HCT116 (cell line): Measurements from ENCODE around the gene TWF2. TPM values are rescaled to one million over a fixed set of nuclear protein-coding genes. Genes with fewer than 3 reads are reported as not detected.

Experiments
- ATAC-seq: fragments of 200-7000 bp; cut with Tn5 transposase; 2 replicates; pipeline ENCODE4 v1.9.1; 2020; ENCODE audit warnings: mild to moderate bottlenecking, moderate library complexity
- Bru-seq: library from RNA; stranded (reverse); fragments of 400-500 nt; gene quantifications from one replicate; lab custom pipeline; 2021; lab: Mats Ljungman, UMichigan
- BruChase-seq, 2 experiments: library from RNA; stranded (reverse); fragments of 400-500 nt; gene quantifications; one replicate each; lab custom pipeline; 2021; lab: Mats Ljungman, UMichigan
- BruUV-seq: library from RNA; stranded (reverse); fragments of 400-500 nt; replicated peaks from 2 replicates; lab custom pipeline; 2021; lab: Mats Ljungman, UMichigan
- CTCF ChIA-PET: fragments of 300-600 bp; sonication (Branson Sonifier 250); formaldehyde crosslinking; loops from one replicate; lab custom pipeline; 2021; ENCODE audit warnings: antibody characterized with exemption; lab: Charles Lee
- POLR2A ChIA-PET: fragments of 300-600, 350-600 bp; sonication (Branson Sonifier 250); formaldehyde crosslinking; loops from one replicate; lab custom pipeline; 2021; ENCODE audit warnings: antibody characterized with exemption; lab: Charles Lee
- RAD21 ChIA-PET, 2 experiments: fragments of 300-600 bp; sonication (Branson Sonifier 250); formaldehyde crosslinking; loops; one replicate each; lab custom pipeline; 2023; ENCODE audit warnings: low total read pairs in 2 of 2; ENCODE audit not compliant: uncharacterized antibody in 2 of 2, unreplicated experiment in 2 of 2, low non-redundant PET in 1 of 2; lab: Charles Lee
- DNase-seq: peaks from one replicate; pipeline ENCODE4 v3.0.0-alpha.2; 2010; ENCODE audit warnings: low read depth, low spot score
- H2AFZ ChIP-seq: fragments of 200-600 bp; shearing (Covaris generic), sonication (generic); 2 replicates; pipeline ENCODE4 v1.6.1; 2017; ENCODE audit warnings: low read depth, mixed run types, mixed read lengths, antibody characterized with exemption, low read length; ENCODE audit not compliant: poor library complexity, severe bottlenecking
- H3K27ac ChIP-seq: 2 replicates; pipeline ENCODE4 v1.5.1; 2012; ENCODE audit warnings: low read depth, low read length
- H3K27me3 ChIP-seq: fragments of 200-600 bp; sonication (generic); 2 replicates; pipeline ENCODE4 v1.6.1; 2016; ENCODE audit warnings: mixed run types, low read length, mixed read lengths; ENCODE audit not compliant: insufficient read depth
- H3K36me3 ChIP-seq, 2 experiments: fragments of 200-500 bp in 1 of 2; fragments of 200-600 bp in 1 of 2; sonication (Bioruptor generic) in 1 of 2; sonication (generic) in 1 of 2; 2 replicates each; pipeline versions ENCODE4 v1.5.1 to v1.6.1; 2014 to 2016; ENCODE audit warnings: low read length in 2 of 2, inconsistent platforms in 1 of 2, mixed read lengths in 1 of 2, mixed run types in 1 of 2; ENCODE audit not compliant: insufficient read depth in 2 of 2, control insufficient read depth in 1 of 2
- H3K4me1 ChIP-seq, 2 experiments: fragments of 200-600 bp in 1 of 2; sonication (generic) in 1 of 2; 2 replicates each; pipeline versions ENCODE4 v1.5.1 to v1.6.1; 2012 to 2017; ENCODE audit warnings: low read length in 2 of 2, inconsistent platforms in 1 of 2, mild to moderate bottlenecking in 1 of 2, mixed read lengths in 1 of 2, mixed run types in 1 of 2, moderate library complexity in 1 of 2; ENCODE audit not compliant: insufficient read depth in 2 of 2, control insufficient read depth in 1 of 2
- H3K4me2 ChIP-seq: fragments of 200-600 bp; sonication (generic); 2 replicates; pipeline ENCODE4 v1.6.1; 2017; ENCODE audit warnings: mixed run types, low read length, mixed read lengths
- H3K4me3 ChIP-seq, 2 experiments: fragments of 200-600 bp in 1 of 2; sonication (generic) in 1 of 2; replicated peaks in 1 of 2; 2 replicates each; pipeline ENCODE4 v1.5.1; 2011 to 2016; ENCODE audit warnings: low read length in 2 of 2, control low read depth in 1 of 2, low read depth in 1 of 2, mild to moderate bottlenecking in 1 of 2, mixed read lengths in 1 of 2, mixed run types in 1 of 2
- H3K79me2 ChIP-seq: fragments of 200-600 bp; sonication (generic); 2 replicates; pipeline ENCODE4 v1.6.1; 2017; ENCODE audit warnings: mild to moderate bottlenecking, mixed run types, low read length, moderate library complexity, mixed read lengths; ENCODE audit not compliant: insufficient read depth
- H3K9ac ChIP-seq: fragments of 200-600 bp; sonication (generic); 2 replicates; pipeline ENCODE4 v1.6.1; 2016; ENCODE audit warnings: low read length, mixed read lengths
- H3K9me2 ChIP-seq: fragments of 200-600 bp; sonication (generic), shearing (Covaris generic); 2 replicates; pipeline ENCODE4 v1.6.1; 2017; ENCODE audit warnings: mixed run types, mild to moderate bottlenecking, moderate library complexity; ENCODE audit not compliant: insufficient read depth
- H3K9me3 ChIP-seq, 2 experiments: fragments of 200-500 bp in 1 of 2; fragments of 200-600 bp in 1 of 2; sonication (Bioruptor generic) in 1 of 2; sonication (generic) in 1 of 2; 2 replicates each; pipeline ENCODE4 v1.6.1; 2014 to 2017; ENCODE audit warnings: low read length in 2 of 2, mixed read lengths in 2 of 2, inconsistent platforms in 1 of 2, low read depth in 1 of 2, mild to moderate bottlenecking in 1 of 2, mixed run types in 1 of 2, moderate library complexity in 1 of 2; ENCODE audit not compliant: control insufficient read depth in 1 of 2, insufficient read depth in 1 of 2
- H4K20me1 ChIP-seq: fragments of 200-600 bp; sonication (generic), shearing (Covaris generic); 2 replicates; pipeline ENCODE4 v1.6.1; 2017; ENCODE audit warnings: mixed run types, mild to moderate bottlenecking, moderate library complexity; ENCODE audit not compliant: insufficient read depth
- MAX ChIP-seq: IDR thresholded peaks from 2 replicates; pipeline ENCODE4 v1.6.1; 2012
- POLR2A ChIP-seq: IDR thresholded peaks from 2 replicates; pipeline ENCODE4 v1.7.0; 2011; ENCODE audit warnings: borderline replicate concordance; ENCODE audit not compliant: insufficient read depth, insufficient read length; ENCODE audit errors: extremely low read depth
- POLR2AphosphoS5 ChIP-seq: IDR thresholded peaks from 2 replicates; pipeline ENCODE4 v1.6.1; 2011; ENCODE audit warnings: mild to moderate bottlenecking, low read depth, low read length, moderate library complexity
- YY1 ChIP-seq: IDR thresholded peaks from 2 replicates; pipeline ENCODE4 v1.6.1; 2011; ENCODE audit warnings: low read length, low read depth, moderate library complexity, mild to moderate bottlenecking; ENCODE audit not compliant: insufficient replicate concordance; ENCODE audit errors: extremely low read depth
- ZFX ChIP-seq: fragments of 450-650 bp; IDR thresholded peaks from 2 replicates; pipeline ENCODE4 v1.6.1; 2017
- ZNF274 ChIP-seq: fragments of 200-500 bp; sonication (Bioruptor generic); IDR thresholded peaks from 2 replicates; pipeline ENCODE4 v1.6.1; 2014; ENCODE audit warnings: mild to moderate bottlenecking, low read depth, low read length, inconsistent platforms
- intact Hi-C: fragments of 100-400 bp; cut with micrococcal nuclease; formaldehyde crosslinking; loops from 2 replicates; pipeline ENCODE4 v1.10.0; 2022
- long read RNA-seq: library from polyadenylated mRNA; unstranded; transcript quantifications from one replicate; pipeline ENCODE4 v2.0.0, GENCODE V29; 2021; ENCODE audit not compliant: unreplicated experiment
- polyA plus RNA-seq: library from polyadenylated mRNA; unstranded; fragments of >200 nt; gene quantifications from 2 replicates; pipeline ENCODE4 v1.2.1, GENCODE V29; 2012; ENCODE audit warnings: missing spikeins
- total RNA-seq: library from RNA; stranded (reverse); gene quantifications from one replicate; pipeline ENCODE4 v1.2.1, GENCODE V29; 2021; ENCODE audit not compliant: unreplicated experiment
- TF ChIP-seq, protein P1 (sequence below), 3 experiments: fragments of 200-600 bp in 1 of 3; sonication (generic) in 1 of 3; IDR thresholded peaks in 2 of 3; conservative IDR thresholded peaks in 1 of 3; 2 replicates each; pipeline ENCODE4 v1.5.1; 2012 to 2017; ENCODE audit warnings: low read depth in 2 of 3, low read length in 2 of 3, antibody characterized with exemption in 1 of 3, borderline replicate concordance in 1 of 3, control low read depth in 1 of 3, mild to moderate bottlenecking in 1 of 3, mixed read lengths in 1 of 3, mixed run types in 1 of 3, moderate library complexity in 1 of 3; ENCODE audit not compliant: insufficient read depth in 1 of 3

TWF2 gene
- total RNA-seq: 100 TPM
- 139 and 142 TPM in 2 replicates for polyA plus RNA-seq
- Bru-seq, nascent RNA: percentile 68 among the genes with signal in this experiment
- percentile 81 among the genes with signal in this experiment for BruChase-seq, experiment 1, labeled RNA remaining after a 6-hour chase
- BruChase-seq, experiment 2, labeled RNA remaining after a 2-hour chase: percentile 72 among the genes with signal in this experiment
- long read RNA-seq, transcript TWF2-201 (9 exons, 1,718 nt): major isoform, 144 of 197 reads
- long read RNA-seq, partial matches to known transcripts: 27 of 197 reads
- long read RNA-seq, other reads (novel, unspliced or antisense): 26 of 197 reads

DNA sequence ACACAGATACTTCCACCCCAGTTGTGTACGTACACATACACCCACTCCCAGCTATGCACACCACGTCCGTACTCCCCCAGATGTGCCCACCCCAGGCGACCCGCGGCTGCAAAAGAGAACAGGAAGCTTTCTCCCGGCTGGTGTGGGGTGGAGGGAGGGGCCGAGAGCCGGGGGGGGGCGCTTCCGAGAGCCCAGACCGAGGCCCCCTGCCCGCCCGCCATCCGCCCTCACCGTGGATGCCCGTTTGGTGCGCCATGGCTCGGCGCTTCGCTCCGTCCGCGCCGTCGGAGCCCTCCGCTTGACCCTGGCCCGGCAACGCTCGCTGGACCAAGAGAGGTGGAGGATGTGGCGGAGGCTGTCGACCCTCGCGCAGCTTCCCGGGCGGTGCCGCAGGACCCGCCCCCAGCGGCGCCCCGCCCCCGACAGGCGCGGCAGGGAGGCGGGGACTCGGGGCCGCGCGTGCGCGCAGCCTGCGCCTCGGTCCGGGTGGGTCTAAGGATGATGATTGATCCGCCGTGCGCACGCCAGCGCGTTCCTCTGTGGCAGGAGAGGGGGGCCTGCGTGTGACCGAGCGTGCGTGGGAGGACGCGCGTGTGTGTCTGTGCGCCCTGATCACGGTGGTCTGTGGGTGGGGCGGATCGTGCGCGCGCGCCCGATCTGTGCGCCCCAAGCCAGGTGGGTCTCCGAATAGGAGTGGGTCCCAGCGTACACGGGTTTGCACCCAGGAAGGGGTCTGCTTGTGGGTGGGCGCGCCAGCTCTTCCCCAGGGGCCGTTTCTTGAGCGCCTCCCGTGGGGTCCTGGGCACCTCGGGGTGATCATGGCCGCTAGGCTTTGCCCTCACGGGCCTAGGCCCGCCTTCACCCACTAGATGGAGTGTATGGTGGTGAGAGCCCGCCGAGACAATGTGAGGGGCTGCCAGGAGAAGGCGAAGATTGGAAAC lies at the start of gene TWF2:
Gene TWF2, minus strand, starts transcription at position 398 of the 941 bp plus-strand sequence. Its CDS starts 142 bp downstream, at position 256.
- intact Hi-C loops: loop anchor here (2.0 kb wide), 1 partner anchor 38 kb away; no protein-coding TSS in a partner anchor
- Histone ChIP-seq H4K20me1 (no peaks in the 10 kb centered on the region), H3K9ac (peak within 1 kb of the TSS; percentile 87), H3K9me2 (no peaks in the 10 kb centered on the region), H2AFZ (no peak within 1 kb of the TSS), H3K36me3 (no peaks in the 10 kb centered on the region; a peak in 1 of 4 replicates), H3K27ac (peak within 1 kb of the TSS; percentile 98), H3K9me3 (peaks cover 0 to 4% of the 10 kb centered on the region in 2 experiments; a peak in 1 of 4 replicates), H3K79me2 (peaks cover 29% of the 10 kb centered on the region), H3K4me1 (peaks cover 38 to 47% of the 10 kb centered on the region in 2 experiments), H3K27me3 (no peaks in the 10 kb centered on the region), H3K4me3 (peak within 1 kb of the TSS; percentile 87 to 93), H3K4me2 (peak within 1 kb of the TSS; percentile 84)
- ChIA-PET POLR2A (interaction anchor here (1.0 to 2.6 kb wide), 3 partner anchors 40 to 100 kb away, joined by 3 to 11 read pairs (median 3); partner anchors contain the start of gene WDR82), RAD21 (interaction anchor here in 1 of 2 experiments (0.7 to 0.8 kb wide), 2 partner anchors 18 to 1472 kb away, joined by 3 read pairs; no protein-coding TSS in a partner anchor), CTCF (interaction anchor here (1.1 to 3.1 kb wide), 2 partner anchors 19 to 207 kb away, joined by 3 to 18 read pairs; no protein-coding TSS in a partner anchor)
- ATAC-seq (peak; percentile 76), DNase-seq (peak; percentile 31)
- BruUV-seq: TSS peak; percentile 86
- TF ChIP-seq, protein P1, sequence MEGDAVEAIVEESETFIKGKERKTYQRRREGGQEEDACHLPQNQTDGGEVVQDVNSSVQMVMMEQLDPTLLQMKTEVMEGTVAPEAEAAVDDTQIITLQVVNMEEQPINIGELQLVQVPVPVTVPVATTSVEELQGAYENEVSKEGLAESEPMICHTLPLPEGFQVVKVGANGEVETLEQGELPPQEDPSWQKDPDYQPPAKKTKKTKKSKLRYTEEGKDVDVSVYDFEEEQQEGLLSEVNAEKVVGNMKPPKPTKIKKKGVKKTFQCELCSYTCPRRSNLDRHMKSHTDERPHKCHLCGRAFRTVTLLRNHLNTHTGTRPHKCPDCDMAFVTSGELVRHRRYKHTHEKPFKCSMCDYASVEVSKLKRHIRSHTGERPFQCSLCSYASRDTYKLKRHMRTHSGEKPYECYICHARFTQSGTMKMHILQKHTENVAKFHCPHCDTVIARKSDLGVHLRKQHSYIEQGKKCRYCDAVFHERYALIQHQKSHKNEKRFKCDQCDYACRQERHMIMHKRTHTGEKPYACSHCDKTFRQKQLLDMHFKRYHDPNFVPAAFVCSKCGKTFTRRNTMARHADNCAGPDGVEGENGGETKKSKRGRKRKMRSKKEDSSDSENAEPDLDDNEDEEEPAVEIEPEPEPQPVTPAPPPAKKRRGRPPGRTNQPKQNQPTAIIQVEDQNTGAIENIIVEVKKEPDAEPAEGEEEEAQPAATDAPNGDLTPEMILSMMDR (IDR thresholded peaks at IDR 0.05 in 2 of 3, conservative IDR thresholded peaks at IDR 0.05 in 1 of 3; ENCODE audit: borderline replicate concordance in 1 of 3, insufficient read depth in 1 of 3, low read depth in 2 of 3, low read length in 2 of 3): peak in 2 of 3 experiments; percentile 38 to 50; a peak in 3 of 6 replicates
- TF ChIP-seq ZNF274: no peak
- peak; percentile 88 for TF ChIP-seq POLR2AphosphoS5
- TF ChIP-seq YY1: peak; percentile 80
- peak; percentile 78; the same call in 1 of the 2 replicates for TF ChIP-seq ZFX
- peak; percentile 79 for TF ChIP-seq POLR2A
- TF ChIP-seq MAX: no peak
